ENCODE measurements around the gene DNM2. TPM values are rescaled to one million over a fixed set of nuclear protein-coding genes. Genes with fewer than 3 reads are reported as not detected.

DNM2 gene
- total RNA-seq (2014; rRNA removed; shearing (Covaris generic)), result 47.2 and 48.9 TPM in 2 replicates
- polyA plus RNA-seq (2016; fragmentation: Nextera tagmentation; extraction: Ambion mirVana), result 58.7 and 60.5 TPM in 2 replicates

DNA sequence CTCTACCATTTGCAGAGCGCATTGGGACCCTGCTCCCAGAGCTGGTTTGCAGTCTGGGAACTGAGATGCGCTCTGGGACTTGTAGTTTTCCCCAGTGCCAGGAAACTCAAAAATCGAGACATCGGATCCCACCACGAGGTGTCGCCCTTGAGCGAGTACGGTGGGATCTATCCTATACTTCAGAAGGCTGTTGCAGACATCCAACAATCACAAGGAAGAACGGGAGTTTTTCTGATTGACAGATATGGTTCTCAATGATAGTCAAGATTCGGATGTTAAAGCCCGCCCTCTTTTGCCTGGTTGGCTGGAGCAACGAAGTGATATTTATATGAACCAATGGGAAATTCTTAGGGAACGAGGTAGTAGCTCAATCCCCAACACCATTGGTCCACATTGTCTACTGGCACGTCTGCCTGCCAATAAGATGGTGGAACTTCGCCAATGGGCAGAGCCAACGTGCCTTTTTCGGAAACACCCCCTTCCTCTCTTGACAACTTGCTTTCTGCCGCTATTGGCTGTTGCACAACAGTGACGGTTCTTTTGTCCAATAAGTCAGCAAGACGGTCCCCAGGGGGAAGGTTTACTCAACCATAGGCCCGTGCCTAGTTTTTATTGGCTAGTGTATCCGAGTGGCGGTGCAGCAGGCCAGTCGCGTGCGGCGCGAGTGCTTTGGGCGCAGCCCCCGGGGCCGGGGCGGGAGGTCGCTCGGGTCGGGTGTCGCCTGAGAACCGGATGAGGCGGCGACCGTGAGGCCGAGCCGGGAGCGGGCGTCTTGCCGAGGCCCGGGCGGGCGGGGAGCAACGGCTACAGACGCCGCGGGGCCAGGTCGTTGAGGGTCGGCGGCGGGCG, at the start of gene DNM2:
Gene DNM2, plus strand, starts transcription at position 724 of the 849 bp plus-strand sequence. CDS start 164 bp downstream, outside the sequence.
- Histone ChIP-seq H3K9me3 (ENCODE audit: low read depth) (no peaks in the 10 kb centered on the region), H4K20me1 (ENCODE audit: insufficient read depth) (peaks cover 22% of the 10 kb centered on the region; the same call in 1 of the 2 replicates), H3K36me3 (ENCODE audit: low read depth) (no peaks in the 10 kb centered on the region; the same call in 1 of the 2 replicates), H3K4me1 (ENCODE audit: insufficient read depth) (peaks cover 8% of the 10 kb centered on the region; the same call in 1 of the 2 replicates), H3K9ac (peak within 1 kb of the TSS; percentile 87), H3K27ac (peak within 1 kb of the TSS; percentile 76), H3K79me2 (ENCODE audit: insufficient read depth) (peaks cover 46% of the 10 kb centered on the region), H3F3A (ENCODE audit: insufficient read depth) (0 out of 2 replicates have a peak, but pooled peaks cover 20% of the 10 kb centered on the region), H2AFZ (peak within 1 kb of the TSS; percentile 86), H3K4me3 (peak within 1 kb of the TSS; percentile 85), H3K27me3 (replicated peaks; ENCODE audit: insufficient read depth) (no peaks in the 10 kb centered on the region), H3K9me2 (ENCODE audit: insufficient read depth) (no peaks in the 10 kb centered on the region), H3K4me2 (ENCODE audit: unreplicated experiment) (peak within 1 kb of the TSS; percentile 95)
- peak; percentile 100 for DNase-seq
- TF ChIP-seq EZH2 (IDR thresholded peaks at IDR 0.05; ENCODE audit: insufficient read depth, poor library complexity, severe bottlenecking) (no peak), EZH2phosphoT487 (IDR thresholded peaks at IDR 0.05; ENCODE audit: insufficient read depth, low read depth) (no peak)
- 1 to 2% methylated on average over 42 to 57 of the region's 57 CpGs for WGBS, 2 experiments (ENCODE audit: low coverage in 1 of 2, low lambda C conversion rate in 2 of 2, missing lambda C conversion rate in 2 of 2)
- in situ Hi-C loops (cut with MboI), result no loop called here

GRCh38 chr19:10669246-10669645, 48.6 kb upstream of the DNM2 start:
- 97 to 98% methylated on average over 6 of the region's 6 CpGs for WGBS, 2 experiments (ENCODE audit: low coverage in 1 of 2, low lambda C conversion rate in 2 of 2, missing lambda C conversion rate in 2 of 2)

DNA sequence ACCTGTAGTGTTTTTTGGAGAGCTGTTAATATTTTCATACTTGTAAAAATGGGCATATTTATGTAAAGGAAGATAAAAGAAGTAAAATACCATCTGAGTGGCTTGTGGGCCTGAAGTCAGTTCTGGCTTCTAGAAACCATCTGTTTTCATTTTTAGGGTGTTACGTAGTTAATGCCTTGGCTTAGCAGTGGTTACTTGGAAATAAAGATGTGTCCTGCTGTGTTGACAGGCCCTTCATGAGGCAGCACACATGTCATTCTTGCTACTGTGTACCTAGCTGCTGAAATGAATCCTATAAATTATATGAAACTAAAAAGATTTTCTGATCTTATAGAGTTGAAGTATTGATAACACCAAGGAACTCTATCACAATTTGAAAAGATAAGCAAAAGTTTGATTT, 47.7 kb upstream of the DNM2 start:
- Histone ChIP-seq H3K79me2 (ENCODE audit: insufficient read depth) (peaks cover 100% of the 10 kb centered on the region), H3K36me3 (ENCODE audit: low read depth) (peaks cover 20% of the 10 kb centered on the region)

More at GRCh38 chr19:10669246-10669645, 48.6 kb upstream of the DNM2 start:
- no peak for TF ChIP-seq EZH2 (IDR thresholded peaks at IDR 0.05; ENCODE audit: insufficient read depth, poor library complexity, severe bottlenecking)
- no peak for TF ChIP-seq EZH2phosphoT487 (IDR thresholded peaks at IDR 0.05; ENCODE audit: insufficient read depth, low read depth)
- peaks cover 9% of the 10 kb centered on the region; the same call in 1 of the 2 replicates for H3K4me1 ChIP-seq (ENCODE audit: insufficient read depth)
- H3K27ac ChIP-seq, result no peak overlapping the region
- H3K9ac ChIP-seq, result no peak overlapping the region
- no peak overlapping the region for H2AFZ ChIP-seq
- H3K9me3 ChIP-seq (ENCODE audit: low read depth), result no peaks in the 10 kb centered on the region
- no peak overlapping the region for H3K4me2 ChIP-seq (ENCODE audit: unreplicated experiment)
- in situ Hi-C loops (cut with MboI), result no loop called here
- H3K79me2 ChIP-seq (ENCODE audit: insufficient read depth), result peaks cover 100% of the 10 kb centered on the region
- peaks cover 20% of the 10 kb centered on the region for H3K36me3 ChIP-seq (ENCODE audit: low read depth)
- H3K4me3 ChIP-seq, result no peak overlapping the region
- no peak for DNase-seq
- H3K9me2 ChIP-seq (ENCODE audit: insufficient read depth), result no peaks in the 10 kb centered on the region
- no peaks in the 10 kb centered on the region for H3K27me3 ChIP-seq (replicated peaks; ENCODE audit: insufficient read depth)
- H4K20me1 ChIP-seq (ENCODE audit: insufficient read depth), result peaks cover 30% of the 10 kb centered on the region; the same call in 1 of the 2 replicates
- H3F3A ChIP-seq (ENCODE audit: insufficient read depth), result peaks cover 10% of the 10 kb centered on the region; the same call in 1 of the 2 replicates

More for the DNA sequence above, 47.7 kb upstream of the DNM2 start:
- DNase-seq, result peak; percentile 60
- H3F3A ChIP-seq (ENCODE audit: insufficient read depth), result peaks cover 10% of the 10 kb centered on the region; the same call in 1 of the 2 replicates
- in situ Hi-C loops (cut with MboI), result no loop called here
- peaks cover 9% of the 10 kb centered on the region; the same call in 1 of the 2 replicates for H3K4me1 ChIP-seq (ENCODE audit: insufficient read depth)
- no peaks in the 10 kb centered on the region for H3K27me3 ChIP-seq (replicated peaks; ENCODE audit: insufficient read depth)
- no peaks in the 10 kb centered on the region for H3K9me3 ChIP-seq (ENCODE audit: low read depth)
- no peak overlapping the region for H2AFZ ChIP-seq
- H3K9ac ChIP-seq, result no peak overlapping the region
- H3K27ac ChIP-seq, result no peak overlapping the region
- H3K4me3 ChIP-seq, result no peak overlapping the region
- no peak for TF ChIP-seq EZH2 (IDR thresholded peaks at IDR 0.05; ENCODE audit: insufficient read depth, poor library complexity, severe bottlenecking)
- TF ChIP-seq EZH2phosphoT487 (IDR thresholded peaks at IDR 0.05; ENCODE audit: insufficient read depth, low read depth), result peak; percentile 89
- H3K4me2 ChIP-seq (ENCODE audit: unreplicated experiment), result no peak overlapping the region
- H3K9me2 ChIP-seq (ENCODE audit: insufficient read depth), result no peaks in the 10 kb centered on the region
- H4K20me1 ChIP-seq (ENCODE audit: insufficient read depth), result peaks cover 30% of the 10 kb centered on the region; the same call in 1 of the 2 replicates
- 48 to 50% methylated on average over 1 of the region's 1 CpG for WGBS, 2 experiments (ENCODE audit: low coverage in 1 of 2, low lambda C conversion rate in 2 of 2, missing lambda C conversion rate in 2 of 2)
